GM06990 (cell line): ENCODE measurements around the gene VGLL4.

Source experiments
- DNase-seq: peaks from one replicate; pipeline ENCODE4 v3.0.0-alpha.2; 2011; ENCODE audit not compliant: insufficient read length; ENCODE audit errors: extremely low read depth
- H3K27me3 ChIP-seq: replicated peaks from 2 replicates; pipeline ENCODE4 v1.6.0; 2011; ENCODE audit warnings: low read length; ENCODE audit not compliant: control insufficient read depth, insufficient read depth
- H3K36me3 ChIP-seq: 2 replicates; pipeline ENCODE4 v1.5.1; 2011; ENCODE audit warnings: low read length; ENCODE audit not compliant: control insufficient read depth, insufficient read depth
- H3K4me3 ChIP-seq: replicated peaks from 2 replicates; pipeline ENCODE4 v1.5.1; 2011; ENCODE audit warnings: low read depth, mild to moderate bottlenecking, control low read depth, low read length
- TF ChIP-seq, protein P1 (sequence below): IDR thresholded peaks from 2 replicates; pipeline ENCODE4 v1.5.1; 2011; ENCODE audit warnings: low read length, control low read depth, mild to moderate bottlenecking, inconsistent platforms; ENCODE audit not compliant: insufficient read depth, poor library complexity, severe bottlenecking

VGLL4 gene

DNA sequence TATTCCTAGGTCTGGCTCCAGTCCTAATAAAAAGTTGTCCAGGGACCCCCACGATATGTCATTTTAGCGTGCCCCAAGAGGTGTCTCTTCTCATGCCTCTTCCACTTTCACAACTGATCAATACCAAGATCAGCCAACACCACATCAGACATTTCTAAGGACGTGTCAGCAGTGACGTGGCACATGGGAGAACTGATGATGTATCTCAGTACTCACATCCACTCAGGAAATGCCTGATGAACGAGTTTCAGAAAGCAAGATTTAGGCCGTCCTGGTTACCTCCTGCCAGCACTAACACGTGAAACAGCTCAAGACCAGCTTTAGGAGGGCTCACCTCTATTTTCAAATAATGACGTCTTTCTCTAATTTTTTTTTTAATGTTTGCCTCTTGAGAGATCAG lies 19.6 kb downstream of the VGLL4 start:
- DNase-seq, result peak; percentile 57
- Histone ChIP-seq H3K27me3 (no peaks in the 10 kb centered on the region), H3K4me3 (no peak overlapping the region), H3K36me3 (no peaks in the 10 kb centered on the region)
- TF ChIP-seq, protein P1, sequence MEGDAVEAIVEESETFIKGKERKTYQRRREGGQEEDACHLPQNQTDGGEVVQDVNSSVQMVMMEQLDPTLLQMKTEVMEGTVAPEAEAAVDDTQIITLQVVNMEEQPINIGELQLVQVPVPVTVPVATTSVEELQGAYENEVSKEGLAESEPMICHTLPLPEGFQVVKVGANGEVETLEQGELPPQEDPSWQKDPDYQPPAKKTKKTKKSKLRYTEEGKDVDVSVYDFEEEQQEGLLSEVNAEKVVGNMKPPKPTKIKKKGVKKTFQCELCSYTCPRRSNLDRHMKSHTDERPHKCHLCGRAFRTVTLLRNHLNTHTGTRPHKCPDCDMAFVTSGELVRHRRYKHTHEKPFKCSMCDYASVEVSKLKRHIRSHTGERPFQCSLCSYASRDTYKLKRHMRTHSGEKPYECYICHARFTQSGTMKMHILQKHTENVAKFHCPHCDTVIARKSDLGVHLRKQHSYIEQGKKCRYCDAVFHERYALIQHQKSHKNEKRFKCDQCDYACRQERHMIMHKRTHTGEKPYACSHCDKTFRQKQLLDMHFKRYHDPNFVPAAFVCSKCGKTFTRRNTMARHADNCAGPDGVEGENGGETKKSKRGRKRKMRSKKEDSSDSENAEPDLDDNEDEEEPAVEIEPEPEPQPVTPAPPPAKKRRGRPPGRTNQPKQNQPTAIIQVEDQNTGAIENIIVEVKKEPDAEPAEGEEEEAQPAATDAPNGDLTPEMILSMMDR, result no peak

DNA sequence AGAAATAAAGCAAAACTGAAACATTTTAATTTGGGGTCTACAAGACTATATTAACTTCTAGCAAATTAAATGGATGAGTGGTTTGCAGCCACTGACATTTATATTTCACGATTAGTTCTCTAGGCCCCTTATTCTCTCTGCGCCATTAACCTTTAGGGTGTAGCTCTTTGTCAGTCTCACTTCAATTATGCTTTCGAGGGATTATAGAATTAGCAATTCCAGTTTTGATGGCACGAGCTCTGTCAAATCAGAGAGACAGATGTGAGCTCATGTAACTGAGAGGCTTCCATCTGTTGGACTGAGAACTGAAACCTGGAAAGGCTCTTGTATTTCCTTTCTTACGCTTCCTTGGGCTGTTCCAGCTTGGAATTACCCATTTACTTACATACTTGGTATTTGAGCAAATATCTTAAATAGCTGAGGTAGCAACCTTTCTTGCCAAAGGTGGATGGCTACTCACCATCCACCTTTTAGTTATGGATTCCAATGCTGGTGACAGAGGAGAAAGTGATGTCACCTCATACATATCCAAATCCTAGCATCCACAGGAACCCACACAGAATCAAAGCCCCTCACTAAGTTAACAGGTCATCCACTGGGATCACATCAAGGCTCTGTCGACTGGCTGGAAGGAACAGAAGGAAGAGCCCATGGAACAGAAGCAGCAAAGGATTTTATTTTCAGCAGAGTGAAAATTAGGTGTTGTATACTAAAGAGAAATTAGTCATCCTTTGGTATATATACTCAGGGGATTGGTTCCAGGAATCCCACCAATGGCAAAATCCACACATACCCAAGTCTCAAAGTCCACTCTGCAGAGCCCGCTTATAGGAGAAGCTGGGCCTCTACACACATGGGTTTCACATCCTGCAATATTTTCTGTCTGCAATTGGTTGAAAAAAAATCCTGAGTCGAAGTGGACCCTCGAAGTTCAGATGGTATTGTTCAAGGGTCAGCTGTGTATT lies 20.8 kb downstream of the VGLL4 start:
- TF ChIP-seq, protein P1, result no peak
- H3K27me3 ChIP-seq, result no peaks in the 10 kb centered on the region
- H3K36me3 ChIP-seq, result no peaks in the 10 kb centered on the region
- DNase-seq, result no peak
- H3K4me3 ChIP-seq, result no peak overlapping the region

DNA sequence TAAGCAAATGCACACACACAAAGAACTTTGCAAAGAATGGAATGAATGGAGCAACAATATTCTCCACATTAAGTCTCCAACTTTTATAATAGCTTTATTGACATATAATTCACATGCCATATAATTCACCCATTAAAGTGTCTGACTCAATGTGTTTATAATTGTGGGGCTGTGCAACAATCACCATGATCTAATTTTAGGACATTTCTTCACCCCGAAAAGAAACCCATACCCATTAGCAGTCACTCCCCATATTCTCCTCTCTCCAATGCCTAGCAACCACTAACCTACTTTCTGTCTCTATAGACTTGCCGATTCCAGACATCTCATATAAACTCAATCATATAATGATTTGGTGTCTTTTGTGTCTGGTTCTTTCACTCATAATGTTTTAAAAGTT lies 22.6 kb downstream of the VGLL4 start:
- Histone ChIP-seq H3K27me3 (no peaks in the 10 kb centered on the region), H3K36me3 (no peaks in the 10 kb centered on the region), H3K4me3 (no peak overlapping the region)
- DNase-seq, result no peak
- TF ChIP-seq, protein P1, result no peak

DNA sequence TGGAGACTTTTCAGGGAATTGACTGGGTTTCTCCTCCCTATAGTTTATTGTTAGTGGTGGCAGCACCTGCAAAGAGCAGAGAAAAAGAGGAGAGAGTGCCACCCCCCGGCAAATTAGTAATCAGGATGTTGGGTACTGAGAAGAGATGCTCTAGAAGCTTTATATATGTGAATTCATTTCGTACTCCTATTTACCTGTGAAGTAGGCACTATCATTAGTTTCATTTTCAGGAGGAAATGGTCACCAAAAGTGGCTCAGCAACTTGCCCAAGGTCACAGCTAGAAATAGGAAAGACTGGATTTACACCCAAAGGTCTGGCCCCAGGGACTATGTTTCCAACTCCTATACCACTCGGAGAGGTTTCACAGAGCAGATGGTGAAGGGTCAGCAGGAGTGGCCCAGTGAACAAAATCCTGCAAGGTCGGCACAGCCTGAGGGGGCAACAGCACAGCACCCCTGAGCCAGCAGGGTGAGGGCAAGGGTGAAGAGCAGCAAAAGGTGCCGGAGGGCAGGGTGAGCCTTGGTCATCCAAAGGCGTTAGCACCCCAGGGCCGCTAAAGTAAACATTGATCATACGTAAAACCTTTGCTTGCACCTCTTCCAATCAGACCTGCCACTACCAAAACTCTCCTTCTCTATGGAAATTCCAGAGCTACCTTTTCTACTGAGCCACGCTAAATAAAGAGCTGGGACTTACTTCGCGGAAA lies 23.6 kb downstream of the VGLL4 start:
- TF ChIP-seq, protein P1, result no peak
- Histone ChIP-seq H3K27me3 (no peaks in the 10 kb centered on the region), H3K4me3 (no peak overlapping the region), H3K36me3 (no peaks in the 10 kb centered on the region)
- DNase-seq, result no peak

DNA sequence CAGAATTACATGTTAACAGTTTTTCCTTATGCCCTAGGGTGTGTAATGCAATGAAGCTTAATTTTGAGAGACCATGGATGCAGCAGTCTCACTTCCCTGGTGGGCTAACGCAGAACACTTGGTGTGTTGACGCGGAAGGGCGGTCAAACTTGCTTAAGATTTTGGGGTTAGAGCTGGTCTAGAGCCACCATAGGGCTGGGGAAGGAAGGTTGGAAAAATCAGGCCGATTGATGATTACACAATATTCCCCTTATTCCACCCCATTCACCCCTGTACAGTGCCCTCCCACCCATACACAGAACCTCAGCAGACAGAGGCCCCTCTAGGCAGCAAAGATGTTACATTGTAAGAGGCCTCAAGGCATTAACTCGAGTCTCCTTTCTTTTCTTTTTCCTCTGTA lies 24.3 kb downstream of the VGLL4 start:
- Histone ChIP-seq H3K4me3 (no peak overlapping the region), H3K36me3 (no peaks in the 10 kb centered on the region), H3K27me3 (no peaks in the 10 kb centered on the region)
- DNase-seq, result no peak
- TF ChIP-seq, protein P1, result no peak
